Stimulated activated CD8-positive, alpha-beta memory T cell treated with anti-CD3 and anti-CD28 coated beads, Interleukin-4, amount 100 ng/mL, for 48 hours (primary cell): ENCODE measurements around the gene TSPAN12.

Experiments
- DNase-seq: peaks from one replicate; pipeline ENCODE4 v3.0.0-alpha.2; 2020

TSPAN12 gene

DNA sequence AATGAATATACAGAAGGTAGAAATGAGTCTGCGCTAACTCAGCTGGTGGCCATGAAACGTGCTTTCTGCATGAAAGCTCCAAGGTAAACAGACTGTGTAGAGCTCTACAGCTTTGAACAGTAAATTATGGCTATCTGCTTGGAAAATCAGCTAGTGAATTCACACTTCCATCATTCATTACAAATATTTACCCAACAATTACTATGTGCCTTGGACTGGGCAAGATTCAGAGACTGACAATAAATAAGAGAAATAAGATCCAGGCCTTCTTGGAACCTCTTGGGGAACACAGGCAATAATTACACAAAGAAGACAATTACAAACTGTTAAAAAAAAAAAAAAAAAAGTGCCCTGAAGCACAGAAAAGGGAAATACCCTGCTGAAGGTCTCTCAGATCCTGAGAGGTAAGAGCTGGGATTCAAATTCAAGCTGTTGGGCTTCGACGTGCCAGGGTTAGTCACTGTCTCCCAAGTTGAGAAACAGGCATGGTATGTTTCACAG lies 15.8 kb downstream of the TSPAN12 start:
- DNase-seq, result no peak

DNA sequence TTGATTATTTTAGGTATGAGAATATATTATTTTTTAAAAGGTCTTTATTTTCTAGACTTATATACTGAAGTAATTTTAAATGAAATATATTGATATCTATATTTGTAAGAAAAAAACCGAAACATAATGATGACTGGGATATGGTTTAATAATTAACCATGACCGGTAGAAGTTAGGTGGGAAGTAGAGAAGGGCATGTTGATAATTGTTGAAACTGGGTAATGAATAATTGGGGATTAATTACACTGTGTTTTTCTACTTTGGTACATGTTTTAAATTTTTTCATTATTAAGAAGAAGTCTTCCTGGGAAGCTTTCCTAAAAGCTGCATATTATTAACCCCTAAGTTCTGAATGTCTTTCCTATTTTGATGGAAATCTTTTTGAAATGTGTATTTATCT lies 16.3 kb downstream of the TSPAN12 start:
- DNase-seq, result no peak

DNA sequence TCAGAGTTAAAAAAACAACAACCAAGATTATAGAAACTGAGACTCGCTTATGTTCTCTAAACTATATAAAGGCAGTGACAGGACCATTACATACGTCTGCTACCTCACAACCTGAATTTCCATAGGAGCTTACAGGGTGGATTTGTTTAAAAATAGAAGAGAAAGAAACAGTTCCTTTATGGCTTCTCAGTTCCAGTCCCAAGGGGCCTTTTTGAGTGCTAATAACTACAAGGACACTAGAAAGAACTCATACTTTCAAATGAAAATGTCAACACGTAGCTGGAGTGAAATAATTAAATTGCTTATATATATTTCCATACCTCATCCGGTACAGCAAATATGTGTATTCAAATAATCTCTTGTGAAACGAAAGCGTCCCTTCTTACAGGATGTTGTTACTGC lies 19.7 kb downstream of the TSPAN12 start:
- no peak for DNase-seq

DNA sequence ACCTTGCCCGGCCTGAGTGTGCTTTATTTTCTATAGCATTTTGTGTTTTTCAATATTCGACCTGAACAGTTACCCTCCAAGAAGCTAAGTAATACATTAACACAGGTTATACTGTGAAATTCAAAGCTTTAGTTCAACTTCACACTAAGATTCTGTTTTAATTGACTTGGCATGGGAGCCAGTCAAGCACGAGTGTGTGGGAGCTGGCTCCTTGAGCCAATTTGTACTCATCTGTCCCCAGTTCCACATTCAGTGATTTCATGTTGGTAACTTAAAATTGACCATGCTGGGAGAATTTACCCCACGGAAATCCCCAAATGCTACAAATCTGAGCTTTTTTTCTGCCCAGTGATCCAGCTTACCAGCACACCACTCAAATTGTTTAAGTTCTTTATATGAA lies 20.3 kb downstream of the TSPAN12 start:
- DNase-seq, result no peak

DNA sequence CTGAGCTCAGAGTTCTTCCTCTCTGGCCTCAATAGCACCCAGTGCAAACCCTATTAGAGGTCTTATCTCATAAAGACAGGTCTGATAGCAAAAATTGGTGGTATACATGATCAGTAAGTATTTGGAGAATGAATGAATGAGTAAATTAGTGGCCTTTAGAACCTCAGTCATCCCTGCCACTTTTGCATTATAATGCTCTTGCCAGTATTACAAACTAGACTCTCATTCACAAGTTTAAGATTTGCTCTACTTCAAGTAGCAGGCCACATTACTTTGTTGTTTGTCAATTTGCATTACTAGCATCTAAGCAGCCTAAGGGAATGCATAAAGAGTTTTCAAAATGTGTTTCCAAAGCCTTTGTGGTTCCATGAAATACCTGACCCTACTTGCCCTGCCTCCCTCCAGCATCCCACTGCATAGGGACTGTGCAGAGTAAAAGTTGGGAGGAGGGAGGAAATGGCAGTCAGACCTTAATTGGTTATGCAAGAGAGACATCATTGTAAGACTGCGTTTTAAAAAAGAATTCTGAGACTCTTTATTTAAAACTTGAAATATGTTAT lies 21.3 kb downstream of the TSPAN12 start:
- no peak for DNase-seq

DNA sequence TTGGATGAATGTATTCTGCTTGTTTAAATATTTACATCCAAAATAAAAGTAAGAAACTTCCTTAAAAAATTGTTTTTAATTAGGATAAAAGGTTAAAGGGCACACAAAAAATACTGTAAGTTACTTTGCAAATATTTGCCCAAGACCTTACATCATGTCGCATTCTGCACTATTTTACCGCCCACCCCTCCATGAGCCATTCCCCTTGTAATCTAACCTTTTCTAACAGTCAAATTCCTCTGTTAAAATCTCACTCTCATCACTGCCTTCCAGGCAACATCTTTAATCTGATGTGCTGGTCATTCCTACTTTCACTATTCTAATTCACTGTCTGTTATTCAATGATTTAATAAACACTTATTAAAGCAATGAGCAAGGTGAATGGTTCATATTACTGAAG lies 23.2 kb downstream of the TSPAN12 start:
- no peak for DNase-seq

DNA sequence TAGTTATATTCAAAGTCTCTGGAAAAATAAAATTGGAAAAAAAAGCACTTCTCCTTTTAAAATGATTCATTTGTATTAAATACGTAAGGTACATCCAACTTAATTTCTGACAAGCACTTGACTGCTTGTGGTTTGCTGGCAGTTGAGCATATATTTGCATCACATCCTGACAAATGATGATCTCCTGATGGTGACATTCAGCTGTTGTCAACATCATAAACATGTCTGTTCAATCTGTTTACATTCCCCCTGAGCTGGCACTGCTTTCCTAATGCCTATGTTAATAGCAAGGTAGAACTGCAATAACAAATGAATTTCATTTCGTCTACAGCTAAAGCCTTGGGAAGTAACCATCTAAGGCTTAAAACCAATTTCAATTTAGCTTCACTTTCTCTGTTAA lies 24.4 kb downstream of the TSPAN12 start:
- no peak for DNase-seq

DNA sequence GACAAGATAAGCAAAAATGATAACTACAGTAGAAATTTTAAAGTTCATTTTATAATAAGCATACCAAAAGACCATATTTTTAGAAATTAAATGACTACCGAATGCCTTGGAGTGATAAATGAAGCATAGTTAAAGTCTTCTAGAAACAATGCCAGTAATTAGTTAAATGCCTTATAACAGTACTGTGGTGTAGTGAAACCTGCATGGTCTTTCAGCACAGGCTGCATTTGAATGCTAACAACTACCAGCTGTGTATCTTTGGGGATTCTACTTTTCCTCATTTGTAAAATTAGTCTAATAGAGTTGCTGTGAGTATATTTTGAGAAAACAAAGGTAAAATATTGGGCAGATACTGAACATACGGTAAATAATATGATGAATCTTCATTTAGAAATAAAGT lies 25.1 kb downstream of the TSPAN12 start:
- DNase-seq, result no peak

DNA sequence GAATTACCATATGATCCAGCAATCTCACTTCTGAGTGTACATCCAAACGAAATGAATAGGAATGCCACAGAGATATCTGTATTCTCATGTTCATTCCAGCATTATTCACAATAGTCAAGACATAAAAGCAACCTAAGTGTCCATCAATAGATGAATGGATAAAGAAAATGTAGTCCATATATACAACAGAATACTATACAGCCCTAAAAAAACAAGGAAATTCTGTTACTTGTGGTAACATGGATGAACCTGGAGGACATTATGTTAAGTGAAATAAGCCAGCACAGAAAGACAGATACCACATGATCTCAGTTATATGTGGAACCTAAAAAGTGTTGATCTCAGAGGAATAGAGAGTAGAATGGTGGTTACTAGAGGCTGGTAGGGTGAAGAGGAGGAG lies 26.7 kb downstream of the TSPAN12 start:
- DNase-seq, result no peak

DNA sequence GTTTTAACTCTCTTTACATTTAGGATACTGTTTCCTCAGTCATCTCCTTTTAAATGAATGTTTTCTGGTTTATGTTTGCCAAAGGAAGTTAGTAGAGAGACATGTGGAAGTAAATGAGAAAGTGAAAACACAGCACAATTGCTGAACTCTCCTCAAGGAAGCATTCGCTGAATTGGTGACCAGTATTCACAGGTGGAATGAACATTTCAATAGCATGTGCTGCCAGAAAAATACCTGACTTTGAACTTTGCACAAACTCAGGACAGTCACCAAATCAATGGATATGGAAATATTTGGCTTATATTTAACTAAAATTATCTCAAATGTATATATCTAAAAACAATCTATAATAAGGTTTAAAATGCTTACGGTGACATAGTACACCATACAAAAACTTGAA lies 28.5 kb downstream of the TSPAN12 start:
- no peak for DNase-seq

DNA sequence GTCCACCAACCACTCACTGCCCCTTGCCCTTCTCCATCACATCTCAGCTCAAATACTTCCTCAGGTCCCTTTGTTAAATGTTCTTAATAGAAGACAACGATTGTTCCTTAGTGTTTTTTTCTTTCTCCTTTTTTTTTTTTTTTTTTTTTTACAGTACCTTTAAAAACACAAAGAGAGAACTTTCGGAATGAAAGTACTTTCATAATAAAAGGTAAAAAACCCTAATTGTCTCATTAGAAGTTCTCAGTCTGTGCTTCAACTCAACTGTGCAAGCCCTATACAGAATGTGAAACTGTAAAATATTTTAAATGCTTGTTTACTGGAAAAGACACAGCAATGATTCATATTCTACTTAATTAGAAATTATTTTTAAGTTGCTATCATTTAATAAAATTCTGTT lies 29.4 kb downstream of the TSPAN12 start:
- no peak for DNase-seq

DNA sequence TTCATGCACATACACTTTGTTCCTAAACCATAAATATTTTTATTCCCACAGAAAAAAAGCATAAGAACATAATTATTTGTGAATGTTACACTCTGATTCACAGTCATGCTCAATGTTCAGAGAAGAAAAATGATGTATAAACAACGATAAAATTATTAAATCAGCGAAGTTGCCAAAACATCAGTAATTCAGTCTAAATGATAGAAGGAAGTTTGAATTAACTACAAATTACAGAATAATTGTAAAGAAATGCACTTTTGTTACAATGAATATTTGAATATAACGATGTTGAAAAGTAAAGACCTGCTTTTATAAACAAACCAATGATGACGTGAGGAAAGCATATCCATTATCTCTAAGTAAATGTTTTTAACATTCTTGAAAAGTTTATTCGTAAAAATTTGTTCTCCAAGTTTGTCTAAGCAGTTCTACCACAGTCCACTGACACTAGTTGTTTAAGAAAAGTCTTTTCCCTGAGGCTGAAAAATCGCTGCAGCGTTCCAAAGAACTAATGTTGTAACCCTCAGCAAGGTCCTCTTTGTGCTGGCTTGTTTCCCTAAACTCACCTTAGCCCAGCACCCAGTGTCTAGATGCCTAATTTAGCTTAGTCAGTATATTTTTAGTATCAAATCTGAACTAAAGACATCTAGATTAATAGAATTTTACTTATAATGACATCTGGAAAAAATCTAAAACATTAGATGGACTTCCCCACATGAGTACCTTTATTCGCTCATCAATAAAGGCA lies 30.4 kb downstream of the TSPAN12 start:
- DNase-seq, result no peak

DNA sequence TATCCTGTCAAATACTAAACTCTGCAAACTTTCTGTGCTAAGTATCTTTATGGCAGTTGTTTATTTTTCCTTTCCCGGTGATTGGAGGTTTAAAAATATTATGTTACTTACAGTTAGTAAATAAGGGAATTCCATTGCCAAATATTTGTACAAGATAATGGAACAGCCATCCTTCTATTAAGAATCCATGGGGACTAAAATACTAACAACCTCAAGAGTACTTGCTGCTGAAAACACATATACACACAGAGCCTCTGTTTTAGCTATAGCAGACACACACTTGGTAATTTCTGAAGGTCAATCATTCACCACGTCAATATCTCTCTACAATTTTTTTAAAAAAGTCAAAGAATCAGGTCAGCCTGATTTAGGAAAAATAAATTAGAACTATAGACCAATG lies 32.4 kb downstream of the TSPAN12 start:
- DNase-seq, result no peak

DNA sequence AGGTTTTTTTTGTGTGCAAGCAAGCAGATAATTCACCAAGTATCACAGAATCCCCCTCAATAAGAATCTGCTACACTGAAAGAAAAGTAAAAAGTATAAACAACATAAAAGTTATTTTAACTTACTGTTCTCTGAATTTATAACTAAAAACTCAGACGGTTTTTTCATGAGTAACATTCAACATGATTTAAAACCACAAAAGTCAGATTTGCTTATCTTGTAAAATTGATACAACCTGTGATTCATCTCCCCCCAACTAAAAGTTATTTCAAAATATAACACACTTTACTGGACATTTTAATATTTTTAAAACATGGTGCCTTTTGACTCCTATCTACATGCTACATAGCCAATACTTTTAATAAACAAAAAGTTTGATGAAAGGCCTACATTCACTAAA lies 32.8 kb downstream of the TSPAN12 start:
- no peak for DNase-seq

DNA sequence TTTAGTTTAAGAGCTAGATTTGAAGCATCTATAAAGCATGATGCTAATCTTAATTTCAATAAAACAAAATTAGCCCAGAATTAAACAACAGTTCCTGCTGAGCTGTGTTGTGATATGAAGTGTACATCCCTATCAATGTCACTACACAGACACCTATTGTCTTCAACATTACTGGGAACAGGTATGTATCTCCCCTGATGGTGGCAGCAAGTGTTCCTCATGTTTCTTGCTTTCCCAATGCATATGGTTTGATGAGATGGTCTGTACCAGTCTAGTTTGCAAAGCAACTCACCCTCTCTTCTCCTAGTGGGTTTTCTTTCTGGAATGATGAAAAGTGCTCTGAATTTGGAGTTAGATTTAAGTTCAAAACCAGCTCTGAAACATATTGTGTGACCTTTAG lies 38.1 kb downstream of the TSPAN12 start:
- DNase-seq, result no peak

DNA sequence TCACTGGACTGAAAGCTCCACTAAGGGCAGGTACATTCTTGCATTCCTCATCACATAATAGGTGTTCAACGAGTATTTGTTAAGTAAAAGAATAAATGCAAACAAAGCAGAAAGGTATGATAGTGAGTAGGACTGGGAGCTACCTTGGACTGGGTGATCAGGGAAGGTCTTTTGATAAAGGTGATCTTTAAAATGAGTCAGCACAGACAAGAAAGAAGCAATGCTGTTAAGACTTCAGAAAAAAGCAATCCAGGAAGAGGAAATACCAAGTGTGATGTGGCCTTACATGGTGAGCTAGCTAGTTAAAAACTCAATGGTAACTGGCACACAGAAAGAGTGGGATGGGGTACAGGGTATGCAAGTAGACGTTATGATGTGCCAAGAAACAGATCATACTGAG lies 40.1 kb downstream of the TSPAN12 start:
- DNase-seq, result no peak

DNA sequence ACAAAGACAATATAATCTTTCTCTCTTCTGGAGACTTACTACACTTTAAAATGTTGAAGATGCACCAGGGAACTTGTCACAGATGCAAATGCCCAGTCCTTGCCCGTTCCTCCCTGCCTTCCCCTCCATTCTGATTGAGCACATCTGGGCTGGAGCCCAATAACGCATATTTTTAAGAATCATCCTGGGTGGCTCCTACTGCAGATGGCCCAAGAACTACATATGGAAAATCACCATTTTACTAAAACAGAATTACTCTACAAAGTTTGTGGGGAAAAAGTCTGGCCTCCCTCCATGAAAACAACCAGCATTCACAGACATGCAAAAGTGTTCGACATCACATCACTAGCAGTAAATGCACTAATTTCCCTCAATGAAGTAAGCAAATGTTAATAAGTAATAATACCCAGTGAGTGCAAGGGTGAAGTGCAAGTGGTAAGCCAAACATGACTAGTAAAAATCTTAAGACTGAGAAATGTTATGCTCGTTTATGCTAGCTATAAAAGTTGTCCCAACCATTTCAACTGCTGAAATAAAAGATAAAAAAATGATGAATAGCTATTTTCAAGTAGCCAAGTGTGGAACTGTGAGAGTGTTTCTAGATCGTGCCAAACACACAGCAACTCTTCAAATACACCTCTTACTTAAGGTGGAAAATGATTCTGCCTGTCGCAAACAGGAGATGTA lies 43.5 kb downstream of the TSPAN12 start:
- no peak for DNase-seq

DNA sequence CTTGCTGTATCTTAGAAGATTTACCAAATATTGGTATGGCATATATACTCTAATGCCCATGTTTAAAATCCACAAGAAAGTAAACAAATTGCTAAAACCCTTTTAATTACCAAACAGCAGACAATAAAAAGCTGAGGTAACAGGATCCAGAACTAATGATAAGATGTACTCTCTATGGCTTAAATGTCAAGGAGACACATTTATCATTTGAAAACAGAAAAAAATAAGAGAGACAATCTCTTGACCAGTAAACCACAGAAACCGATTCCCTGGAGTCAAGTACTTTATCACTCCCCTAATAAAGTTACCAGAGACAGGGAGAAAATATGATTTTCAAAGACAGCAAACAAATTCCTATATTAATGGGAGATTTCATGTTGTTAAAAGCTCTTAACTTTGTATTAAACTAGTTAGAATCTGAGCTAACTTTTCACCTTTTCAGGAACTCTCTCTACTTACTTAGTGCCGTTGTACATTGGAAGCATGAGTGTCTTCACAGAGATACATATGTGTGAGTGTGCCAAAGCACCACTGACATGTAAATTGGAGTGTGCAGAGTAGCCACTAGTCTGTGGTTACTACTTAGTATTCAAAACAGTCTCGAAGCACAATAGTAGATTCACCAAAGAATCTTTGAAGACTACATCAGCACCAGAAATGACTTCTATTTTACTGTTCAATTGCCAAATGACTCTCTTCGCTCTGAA lies 44.2 kb downstream of the TSPAN12 start:
- no peak for DNase-seq

DNA sequence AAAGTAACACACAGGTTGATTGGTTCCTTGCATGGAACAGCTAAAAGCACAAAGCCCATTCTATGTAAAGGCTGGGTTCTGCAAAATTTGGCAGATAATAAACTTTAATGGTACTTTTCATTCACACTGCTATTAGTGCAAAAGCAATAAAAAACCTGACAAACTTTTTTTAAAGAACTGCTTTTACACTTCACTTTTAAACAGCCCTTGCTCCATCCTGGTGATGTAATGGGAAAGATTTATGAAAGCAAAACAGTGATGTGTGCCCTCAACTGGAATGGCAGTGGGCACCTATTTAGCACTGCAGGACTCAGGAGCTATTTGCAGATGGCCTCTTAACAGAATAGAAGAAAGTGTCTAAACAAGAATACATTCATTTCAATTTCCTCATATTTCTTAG lies 44.9 kb downstream of the TSPAN12 start:
- DNase-seq, result no peak

DNA sequence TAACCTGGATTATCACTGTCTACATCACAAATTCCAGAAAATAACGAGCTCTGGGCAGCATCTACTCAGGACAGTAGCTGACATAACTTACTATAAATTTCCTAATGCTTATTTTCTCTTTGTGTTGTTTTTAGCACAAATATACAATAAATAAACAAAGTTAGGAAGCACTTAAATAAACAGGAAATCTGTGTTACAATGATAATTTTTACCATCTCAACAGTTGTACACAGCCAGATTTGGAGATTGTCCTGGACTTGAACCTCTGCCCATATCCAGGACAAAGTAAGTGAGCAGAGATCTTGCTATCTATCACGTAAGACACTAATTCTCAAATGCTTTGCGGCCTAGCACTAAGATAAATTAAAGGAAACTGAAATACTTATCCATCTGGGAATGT lies 48.7 kb downstream of the TSPAN12 start:
- no peak for DNase-seq

DNA sequence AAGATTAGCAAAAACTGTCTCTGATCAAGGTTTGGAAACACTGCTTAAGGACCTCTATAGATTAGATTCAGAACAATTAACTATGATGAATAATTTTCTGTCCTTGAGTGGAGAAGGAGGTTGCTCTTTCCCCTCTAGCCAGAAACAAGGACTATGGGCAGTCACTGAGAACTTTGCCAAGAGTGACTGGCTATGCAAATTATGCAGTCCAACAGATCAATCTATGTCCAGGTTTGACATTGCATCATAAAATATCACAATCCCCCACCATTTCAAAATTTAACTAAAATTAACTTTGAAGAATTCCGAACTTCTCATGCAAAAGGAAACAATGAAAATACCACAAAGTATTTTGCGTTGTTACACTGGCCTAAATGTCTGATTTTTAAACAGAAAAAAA lies 50.6 kb downstream of the TSPAN12 start:
- DNase-seq, result no peak

DNA sequence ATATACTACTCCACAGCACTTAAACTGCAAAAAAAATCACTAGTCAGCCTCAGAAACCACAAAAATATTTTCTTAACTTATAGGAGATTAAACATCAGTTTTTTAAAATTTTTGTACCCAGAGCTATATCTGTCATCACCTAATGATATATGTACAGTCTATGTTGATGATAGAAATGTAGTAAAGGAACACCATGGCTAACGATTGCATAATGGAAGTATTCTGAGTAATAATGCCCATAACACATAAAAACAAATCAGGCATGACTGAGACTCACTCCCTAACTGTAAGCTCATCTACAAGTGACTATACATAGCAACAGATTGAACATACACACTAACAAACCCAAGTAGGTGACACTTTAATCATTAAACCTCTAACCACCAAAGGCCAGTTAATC lies 51.3 kb downstream of the TSPAN12 start:
- DNase-seq, result no peak

DNA sequence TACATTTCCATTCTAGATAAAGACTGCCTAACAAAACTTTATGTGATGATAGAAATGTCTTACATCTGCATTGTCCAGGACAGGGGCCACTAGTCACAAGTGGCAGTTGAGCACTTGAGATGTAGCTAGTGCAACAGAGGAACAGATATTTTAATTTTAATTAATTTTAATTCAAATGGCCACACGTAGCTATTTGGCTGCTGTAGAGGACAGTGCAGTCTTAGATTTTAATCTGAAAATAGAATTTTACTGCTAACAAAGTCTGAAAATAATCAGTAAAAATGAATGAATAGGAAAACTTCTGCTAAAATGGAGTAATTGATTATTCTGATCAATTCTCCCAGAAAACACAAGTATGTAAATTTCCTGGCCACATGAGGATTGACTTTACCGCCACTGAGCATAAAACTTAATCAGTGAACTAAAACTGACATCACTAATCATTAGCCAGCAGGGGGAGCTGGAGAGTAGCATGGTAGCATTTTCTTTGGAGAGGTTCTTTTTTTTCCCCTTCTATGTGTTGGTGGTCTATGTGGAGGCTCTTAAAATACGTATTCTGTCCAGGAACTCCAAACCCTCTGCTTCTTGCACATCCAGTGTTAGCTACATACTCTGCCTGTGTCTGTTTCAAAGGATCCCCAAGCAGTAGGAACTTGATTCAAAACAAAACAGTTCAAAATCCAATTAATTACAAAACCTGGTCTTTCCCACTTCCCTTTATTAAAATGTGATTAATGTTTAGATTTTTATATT lies 52.1 kb downstream of the TSPAN12 start:
- DNase-seq, result peak; percentile 66
